H4 (cell line): ENCODE results near the gene GRID1. TPM values are rescaled to one million over a fixed set of nuclear protein-coding genes. Genes with fewer than 3 reads are reported as not detected.

Source experiments
- DNase-seq: peaks from one replicate; pipeline ENCODE4 v3.0.0-alpha.2; 2015; ENCODE audit warnings: low spot score
- total RNA-seq: library from RNA; depleted of rRNA; stranded (reverse); fragments of >200 nt; shearing (Covaris generic); gene quantifications from 2 replicates; pipeline ENCODE4 v1.2.3, GENCODE V29; 2014

GRID1 gene
- total RNA-seq, 1 experiment from 2014 or later: 2.4 TPM

DNA sequence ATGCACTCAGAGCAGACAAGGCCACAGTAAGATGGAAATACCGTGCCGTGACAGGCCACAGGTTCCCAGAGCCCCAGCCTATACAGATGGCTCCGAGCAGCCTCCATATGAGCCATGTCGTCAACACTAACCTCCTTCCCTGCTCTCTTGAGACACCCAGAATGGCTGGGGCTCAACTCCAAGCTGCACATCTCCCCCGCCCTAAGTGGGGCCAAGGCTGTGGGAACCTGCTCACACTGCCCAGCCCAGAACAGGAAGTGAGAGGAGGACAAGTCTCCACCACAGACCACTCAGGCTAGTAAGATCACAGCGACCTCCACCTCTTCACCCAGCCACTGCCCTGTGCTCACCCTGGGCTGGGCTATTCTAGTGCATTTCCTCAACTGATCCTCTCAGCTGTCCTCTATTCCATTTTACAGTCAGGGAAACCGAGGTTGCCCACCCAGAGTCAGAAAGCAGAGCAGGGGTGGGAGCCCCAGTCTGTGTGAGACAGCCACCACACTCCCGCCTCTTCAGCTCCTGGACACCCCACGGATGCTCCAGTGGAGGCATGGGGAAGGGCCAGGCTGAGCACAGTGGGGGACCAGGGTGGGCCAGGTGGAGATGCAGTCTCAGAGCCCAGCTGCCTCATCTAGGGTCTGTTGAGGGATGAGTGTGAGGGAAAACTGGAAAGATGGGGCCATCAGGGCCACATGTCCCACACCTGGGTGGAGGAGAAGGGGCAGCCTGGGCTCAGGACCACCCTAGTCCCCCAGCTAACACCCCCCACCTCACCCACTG lies 11.6 kb downstream of the GRID1 start:
- DNase-seq: no peak

DNA sequence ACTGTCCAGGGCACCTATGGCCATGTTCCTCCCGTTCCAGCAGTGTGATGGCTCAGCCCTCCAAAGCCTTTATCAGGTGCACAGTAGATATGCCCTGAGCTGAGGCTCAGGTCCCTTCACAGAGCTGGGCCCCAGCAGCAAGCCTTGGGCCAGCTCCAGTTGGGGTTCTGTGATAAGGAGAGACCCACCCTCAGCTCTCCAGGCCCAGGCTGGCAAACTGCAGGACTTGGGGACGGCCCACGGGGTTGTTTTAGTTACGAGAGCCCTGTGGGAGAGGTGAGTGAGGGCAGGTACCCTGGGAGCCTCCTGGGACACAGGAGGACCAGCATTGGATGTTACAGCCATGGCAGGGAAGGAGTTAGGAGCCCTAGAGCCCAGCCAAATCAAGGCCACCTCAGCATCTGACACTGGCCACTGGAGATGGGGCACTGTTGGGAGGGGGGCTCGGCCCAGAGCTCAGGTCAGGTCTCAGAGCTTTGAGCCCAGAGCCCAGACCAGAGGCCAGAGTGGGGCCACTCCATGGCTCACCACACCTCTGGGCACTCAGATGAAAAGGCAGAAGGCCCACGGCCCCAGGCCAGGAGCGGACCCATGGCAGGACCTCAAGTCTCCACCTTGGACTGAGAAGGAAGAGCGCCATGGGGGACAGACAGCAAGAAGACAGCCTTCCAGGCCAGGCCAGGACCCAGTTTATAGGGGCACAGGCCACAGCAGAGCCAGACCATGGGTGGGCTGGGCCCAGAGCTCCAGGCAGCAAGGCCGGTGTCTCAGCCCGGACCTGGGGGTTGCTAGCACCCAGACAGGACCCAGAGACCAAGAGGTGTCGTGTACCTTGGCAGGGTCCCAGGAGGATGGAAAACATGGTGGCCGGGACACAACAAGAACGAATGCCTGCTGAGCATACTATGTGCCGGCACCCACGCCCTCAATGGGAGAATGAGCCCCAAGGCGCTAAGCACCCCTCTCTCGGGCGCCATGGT lies 12.8 kb downstream of the GRID1 start:
- no peak for DNase-seq

DNA sequence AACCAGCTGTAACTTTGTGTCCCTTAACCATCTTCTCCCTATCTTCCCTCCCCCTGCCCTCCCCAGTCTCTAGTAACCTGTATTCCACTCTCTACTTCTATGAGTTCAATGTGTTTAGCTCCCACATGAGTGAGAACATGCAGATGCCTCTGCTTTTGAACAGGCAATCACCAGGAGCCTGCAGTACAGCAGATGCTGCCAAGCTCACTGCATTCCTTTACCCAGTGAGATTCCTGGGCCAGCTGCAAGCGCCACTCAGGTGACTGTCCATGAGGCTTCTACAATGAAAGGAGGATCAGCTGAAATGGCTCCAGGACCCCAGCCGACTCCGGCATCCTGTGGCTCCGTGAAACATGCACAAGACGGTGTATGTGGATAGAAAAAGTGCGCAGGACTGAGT lies 15.7 kb downstream of the GRID1 start:
- DNase-seq: no peak

DNA sequence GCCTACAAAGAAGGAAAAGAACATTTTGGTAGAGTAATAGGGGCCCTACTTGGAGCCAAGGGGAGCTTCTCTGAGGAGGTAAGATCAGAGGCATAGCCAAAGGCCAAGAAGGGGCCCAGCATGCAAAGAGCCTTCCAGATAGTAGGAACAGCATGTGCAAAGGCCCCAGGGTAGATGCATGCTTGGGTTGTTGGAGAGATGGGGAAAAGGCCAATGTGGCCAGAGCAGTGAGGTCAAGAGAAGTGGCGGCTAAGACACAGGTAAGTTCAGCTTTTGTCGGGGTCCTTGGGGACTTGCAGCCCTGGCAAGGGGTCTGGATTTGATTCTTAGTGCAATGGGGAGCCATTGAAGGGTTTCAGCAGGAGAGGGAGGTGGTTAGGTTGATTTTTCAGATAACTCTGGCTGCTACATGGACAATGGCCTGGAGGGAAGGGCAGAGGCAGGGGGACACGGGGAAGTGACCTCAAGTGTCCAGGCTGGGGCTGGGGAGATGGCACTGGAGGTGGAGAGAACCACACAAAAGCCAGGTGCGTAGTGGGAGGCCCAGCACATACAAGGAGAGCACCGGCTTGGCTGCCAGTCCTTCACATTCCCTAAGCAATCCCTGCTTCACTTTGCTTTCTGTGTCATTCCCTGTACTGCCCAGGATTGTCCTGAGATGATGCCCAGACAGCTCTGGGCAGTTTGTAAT lies 16.5 kb downstream of the GRID1 start:
- no peak for DNase-seq

DNA sequence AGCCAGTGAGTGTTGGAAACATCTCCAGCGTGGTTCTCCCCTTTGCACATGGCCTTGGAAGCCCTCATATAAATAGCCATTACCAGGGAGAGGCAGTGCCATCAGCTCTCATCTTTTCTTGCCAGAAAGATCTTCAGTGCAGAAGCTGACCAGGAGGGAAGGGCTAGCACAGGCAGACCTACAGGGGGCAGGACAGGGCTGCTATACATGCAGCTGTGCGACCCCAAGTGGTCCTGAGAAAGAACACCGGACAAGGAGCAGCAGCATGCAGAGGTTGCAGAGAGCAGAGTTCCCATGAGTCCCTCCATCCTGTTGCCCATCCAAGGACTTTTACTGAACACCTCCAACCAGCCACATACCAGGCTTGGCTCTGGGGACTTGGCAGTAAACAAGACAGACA lies 17.1 kb downstream of the GRID1 start:
- DNase-seq: peak; percentile 50

DNA sequence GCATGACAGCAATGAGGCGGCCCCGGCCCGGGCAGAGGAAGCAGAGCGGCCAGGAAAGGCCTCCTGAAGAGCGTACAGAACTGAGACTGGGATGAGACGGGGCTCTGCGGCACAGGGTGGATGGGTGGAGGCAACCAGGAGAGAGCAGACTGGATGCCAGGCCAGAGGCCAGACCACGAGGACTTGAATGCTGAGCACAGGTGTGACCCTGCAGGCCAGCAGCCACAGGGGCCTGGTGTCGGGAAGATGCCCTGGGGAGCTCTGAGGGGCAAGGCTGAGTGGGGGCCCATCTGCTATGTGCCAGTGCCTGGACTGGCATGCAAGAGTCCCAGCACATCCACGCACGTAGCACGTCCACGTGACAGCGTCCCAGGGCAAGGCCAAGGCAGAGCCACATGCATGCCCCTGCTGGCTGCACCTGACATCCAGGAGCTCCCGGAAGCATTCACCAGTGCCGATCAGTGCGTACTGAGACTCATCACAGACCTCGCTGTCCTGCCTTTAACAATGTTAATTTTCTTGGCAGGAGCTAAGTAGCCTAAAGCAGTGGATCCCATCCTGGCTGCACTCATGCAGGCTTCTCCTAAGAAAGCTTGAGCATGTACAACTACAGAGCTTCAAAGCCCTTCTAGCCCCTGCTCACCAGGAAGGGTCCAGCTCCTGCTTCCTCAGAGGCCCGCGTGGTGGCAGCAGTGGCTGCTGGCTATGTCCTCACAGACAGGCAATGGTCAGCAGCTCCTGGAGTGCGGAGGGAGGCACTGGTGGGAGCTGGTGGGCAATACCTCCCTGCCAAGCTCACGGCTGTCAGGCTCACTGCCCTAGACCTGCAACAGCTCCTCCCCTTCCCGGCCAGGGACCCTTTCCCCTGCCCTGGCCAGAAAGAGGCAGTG lies 18.0 kb downstream of the GRID1 start:
- DNase-seq: no peak

DNA sequence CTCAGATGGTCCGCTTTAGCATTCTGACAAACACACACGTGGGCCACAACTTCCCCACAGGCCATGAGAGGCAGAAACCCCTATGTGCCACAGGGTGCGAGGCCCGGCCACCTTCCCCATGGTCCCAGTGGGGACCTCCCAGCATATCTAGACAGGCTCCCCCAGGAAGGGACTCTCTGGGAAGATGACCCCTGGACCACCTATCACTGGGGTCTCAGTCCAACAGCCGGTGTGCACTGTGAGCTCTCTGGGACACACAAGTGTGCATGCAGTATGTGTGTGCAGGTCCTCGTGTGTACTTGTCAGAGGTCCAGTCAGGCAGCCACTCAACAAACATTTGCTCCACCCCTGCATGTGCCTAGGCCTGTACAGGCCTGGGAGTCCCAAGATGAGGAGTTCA lies 18.7 kb downstream of the GRID1 start:
- no peak for DNase-seq

DNA sequence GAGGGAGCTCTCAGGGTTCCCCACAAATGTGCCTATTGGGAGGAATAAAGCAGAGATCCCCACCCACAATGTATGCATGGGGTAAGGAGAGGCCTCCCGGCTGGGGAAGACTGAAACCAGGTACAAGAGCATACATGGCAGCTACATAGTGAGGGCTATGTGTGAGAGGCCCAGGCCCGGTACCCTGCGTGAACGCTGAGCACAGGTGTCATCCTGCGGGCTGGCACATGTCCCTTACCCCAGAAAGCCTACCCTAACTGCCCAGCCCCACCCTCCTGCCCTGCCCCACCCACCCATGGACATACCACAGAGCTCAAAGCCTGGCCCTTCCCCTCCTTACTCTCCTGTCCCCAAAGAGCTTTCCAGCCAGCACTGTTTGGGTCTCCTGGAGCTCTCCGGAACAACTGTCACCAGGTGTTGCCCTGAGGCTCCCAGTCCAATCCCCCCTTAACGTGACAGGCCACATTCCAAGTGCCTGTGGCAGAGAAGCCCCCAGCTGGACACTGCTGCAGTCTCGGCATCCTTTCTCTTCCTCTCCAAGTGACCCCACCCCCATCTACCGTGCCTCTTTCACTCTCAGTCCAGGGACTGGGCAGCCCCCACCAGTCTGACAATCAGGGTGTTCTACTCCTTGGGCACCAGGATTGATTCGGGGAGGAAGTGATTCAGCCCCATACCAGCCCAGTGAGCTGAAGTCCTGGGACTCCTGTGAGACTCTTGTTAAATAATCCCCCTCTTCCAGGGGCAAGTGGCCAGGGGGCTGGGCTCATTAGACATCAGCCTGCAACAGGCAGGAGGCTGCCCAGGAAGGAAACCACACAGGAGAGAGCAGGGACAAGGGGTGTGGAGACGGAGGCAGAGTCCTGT lies 19.6 kb downstream of the GRID1 start:
- DNase-seq: no peak

DNA sequence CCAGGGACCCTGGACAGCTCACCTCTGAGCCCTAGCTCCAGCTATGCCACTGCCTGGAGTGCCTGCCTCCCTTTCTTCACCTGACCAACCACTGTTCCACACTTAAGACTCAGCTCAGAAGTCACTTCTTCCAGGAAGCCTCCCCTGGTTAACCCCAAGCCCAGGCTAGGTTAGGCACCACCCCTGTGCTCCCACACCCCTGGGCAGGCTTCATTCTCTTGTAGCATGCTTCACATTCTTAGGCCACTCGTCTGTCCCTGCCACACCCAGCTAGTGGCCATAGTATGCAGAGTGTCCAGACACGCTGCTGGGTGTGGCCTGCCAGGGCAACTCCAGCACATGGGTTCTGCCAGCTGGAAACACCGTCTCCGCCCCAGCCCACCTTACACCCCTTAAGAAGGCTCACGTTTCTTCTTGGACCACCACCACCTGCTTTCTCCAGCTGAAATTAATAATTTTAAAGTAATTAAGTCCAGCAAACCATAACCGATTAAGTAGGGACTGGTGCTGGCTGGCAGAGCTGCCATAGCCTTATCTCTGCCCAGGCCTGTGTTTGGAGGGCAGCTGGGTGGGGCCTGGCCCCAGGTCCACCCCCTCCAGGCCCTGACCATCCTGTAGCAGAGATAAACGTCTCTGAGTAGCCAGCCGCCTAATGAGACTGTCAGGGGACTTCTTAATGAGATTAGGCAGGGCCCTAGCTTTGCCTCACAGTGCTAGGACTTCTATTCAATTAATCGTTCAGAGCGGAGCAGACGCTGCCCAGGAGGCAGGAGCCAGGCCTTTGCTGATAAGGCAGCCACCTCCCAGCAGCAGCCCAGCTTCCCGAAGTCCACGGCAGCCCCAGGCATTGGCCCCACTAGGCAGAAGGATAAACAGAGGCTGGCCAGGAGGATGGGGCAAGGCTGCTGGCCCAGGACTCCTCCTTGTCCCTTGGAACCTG lies 20.5 kb downstream of the GRID1 start:
- DNase-seq: no peak

DNA sequence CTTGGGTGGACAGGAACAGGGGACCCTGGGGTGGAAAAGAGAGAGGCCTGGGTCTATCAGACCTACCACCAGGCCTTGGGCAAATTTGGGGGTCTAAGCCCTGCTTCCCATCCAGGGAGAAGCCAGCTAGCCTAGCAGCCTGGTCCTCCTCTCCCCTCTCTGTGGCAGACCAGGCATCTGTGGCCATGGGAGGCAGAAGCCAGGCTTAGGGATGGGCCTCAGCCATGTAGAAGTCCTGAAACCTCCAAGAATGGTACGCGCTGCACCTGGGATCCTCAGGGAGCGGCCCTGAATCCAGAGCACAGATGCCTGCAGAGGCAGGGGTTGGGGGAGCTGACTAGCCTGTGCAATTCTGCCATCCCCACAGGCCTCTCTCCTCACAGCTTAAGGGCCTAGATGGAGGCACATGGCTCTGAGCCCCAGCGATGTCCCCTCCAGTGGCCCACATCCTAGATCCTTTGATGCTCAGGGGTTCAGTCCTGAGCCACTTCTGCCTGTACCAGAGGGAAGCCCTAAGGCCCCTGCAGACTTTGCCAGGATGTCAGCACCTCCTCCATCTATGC lies 21.2 kb downstream of the GRID1 start:
- no peak for DNase-seq

DNA sequence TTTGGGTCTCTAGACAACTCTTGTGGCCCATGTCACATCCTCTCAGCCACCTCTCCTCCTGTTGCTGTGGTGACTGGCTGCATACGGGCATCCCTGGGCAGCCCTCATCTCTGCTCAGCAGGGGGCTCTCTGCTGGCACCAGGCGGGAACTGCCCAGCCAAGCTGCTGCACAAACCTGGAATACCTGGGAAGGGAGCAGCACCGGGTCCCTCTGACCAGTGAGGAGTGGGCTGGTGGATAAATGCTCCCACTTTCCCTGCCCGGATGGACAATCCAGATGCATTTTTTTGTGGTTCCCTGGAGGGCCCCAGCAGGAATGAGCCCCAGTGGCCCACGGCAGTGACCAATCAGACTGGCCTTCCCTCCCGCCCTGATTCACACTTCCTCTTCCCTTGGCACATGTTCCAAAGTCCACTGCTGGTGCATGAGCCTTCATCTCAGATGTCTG lies 21.9 kb downstream of the GRID1 start:
- no peak for DNase-seq

DNA sequence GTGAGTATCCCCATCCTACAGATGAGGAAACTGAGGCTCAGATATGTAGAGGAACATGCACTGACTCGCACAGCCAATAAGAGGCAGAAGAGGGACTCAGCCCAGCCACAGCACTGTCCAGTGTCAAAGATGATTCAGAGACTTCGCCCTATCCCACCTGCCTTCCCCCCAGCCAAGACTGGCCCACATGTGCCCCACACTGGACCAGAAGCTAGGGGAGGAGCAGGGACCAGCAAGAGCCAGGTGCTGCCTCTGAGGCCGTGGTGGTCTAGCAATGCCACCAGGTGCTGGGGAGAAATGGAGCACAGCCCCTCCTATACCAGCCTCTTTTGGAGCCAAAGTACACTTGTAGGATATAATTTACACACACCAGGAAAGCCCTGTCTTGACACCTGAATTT lies 22.3 kb downstream of the GRID1 start:
- DNase-seq: no peak

DNA sequence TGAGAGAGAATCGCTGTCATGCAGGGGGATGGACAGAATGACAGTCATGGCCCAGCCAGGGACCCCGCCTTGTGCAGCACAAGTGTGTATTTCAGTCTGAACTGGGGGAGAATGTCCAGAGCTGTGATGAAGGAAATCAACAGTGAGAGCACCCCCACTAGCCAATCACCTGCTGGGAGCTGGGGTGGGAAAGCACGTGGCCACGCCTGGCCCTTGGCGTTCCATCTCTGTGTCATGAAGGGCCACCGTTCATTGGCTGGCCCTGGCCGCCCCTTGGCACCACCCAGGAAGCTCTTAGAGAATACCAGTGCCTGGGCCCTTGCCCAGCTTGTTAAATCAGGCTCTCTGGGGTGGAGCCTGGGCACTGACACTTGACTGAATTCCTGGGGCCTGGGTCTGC lies 22.8 kb downstream of the GRID1 start:
- DNase-seq: no peak

DNA sequence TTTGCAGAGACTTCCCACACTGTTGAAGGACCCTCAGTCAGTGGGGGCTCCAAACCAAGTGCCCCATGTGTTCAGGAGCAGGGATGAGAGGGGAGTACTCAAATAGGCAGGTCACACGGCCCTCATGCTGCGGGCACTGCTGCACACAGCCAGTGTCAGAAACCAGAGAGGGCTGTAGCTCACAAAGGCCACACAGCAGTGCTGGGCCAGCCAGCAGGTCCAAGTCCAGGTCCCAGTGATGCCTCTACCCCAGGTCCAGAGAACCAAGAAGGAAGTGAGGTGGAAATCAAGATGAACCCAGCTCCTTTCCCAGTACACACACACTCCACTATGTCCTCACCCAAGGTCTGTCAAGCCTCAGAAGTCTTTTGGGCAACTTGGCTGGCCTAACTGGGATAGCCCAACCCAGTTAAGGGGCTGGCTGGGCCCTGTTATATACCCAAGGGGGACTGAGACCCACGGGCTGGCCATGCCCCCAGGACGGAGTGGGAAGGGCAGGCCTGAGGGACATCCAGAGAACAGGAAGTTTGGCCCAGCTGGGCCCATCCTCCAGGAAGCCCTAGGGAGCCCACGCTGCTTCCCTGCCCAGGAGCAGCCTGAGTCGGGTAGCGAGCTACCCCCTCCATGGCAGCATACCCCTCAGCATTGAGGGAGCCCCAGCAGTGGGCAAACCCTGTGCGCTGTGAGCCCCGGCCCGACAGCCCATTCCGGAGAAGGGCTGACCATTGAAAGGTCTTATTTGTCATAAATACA lies 24.3 kb downstream of the GRID1 start:
- DNase-seq: no peak

DNA sequence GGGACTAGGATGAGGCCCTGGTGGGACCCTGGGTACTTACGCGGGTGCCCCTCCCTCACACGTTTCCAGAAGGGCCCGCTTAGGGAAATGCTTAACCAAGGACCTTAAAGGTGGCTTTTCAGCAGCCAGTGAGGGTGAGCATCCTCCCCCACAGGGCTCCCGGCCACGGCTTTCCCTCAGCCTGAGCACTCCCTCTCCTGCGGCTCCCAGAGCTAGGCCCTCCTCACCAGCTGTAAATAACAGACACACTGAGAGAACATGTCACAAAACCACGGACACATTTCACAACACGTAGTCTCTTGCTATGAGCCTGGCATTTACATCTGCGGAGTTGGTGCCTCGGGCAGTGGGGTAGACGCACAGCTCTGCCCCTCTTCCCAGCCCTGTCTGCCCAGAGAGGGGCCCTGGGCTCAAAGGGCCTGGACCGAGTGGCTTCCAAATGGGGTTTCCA lies 25.2 kb downstream of the GRID1 start:
- DNase-seq: no peak

DNA sequence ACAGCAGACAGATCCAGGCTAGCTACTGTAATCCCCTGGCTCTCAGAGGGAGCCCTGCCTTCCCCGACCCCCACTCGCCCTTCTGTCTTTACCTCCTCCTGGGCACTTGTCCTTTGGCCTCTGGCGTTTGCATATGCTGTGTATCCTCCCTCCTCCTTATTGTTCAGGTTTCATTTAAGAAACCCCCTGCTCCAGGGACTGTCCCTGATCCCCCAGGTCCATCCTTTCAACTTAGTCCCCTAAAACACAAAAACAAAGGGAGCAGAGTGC lies 25.7 kb downstream of the GRID1 start:
- DNase-seq: no peak

DNA sequence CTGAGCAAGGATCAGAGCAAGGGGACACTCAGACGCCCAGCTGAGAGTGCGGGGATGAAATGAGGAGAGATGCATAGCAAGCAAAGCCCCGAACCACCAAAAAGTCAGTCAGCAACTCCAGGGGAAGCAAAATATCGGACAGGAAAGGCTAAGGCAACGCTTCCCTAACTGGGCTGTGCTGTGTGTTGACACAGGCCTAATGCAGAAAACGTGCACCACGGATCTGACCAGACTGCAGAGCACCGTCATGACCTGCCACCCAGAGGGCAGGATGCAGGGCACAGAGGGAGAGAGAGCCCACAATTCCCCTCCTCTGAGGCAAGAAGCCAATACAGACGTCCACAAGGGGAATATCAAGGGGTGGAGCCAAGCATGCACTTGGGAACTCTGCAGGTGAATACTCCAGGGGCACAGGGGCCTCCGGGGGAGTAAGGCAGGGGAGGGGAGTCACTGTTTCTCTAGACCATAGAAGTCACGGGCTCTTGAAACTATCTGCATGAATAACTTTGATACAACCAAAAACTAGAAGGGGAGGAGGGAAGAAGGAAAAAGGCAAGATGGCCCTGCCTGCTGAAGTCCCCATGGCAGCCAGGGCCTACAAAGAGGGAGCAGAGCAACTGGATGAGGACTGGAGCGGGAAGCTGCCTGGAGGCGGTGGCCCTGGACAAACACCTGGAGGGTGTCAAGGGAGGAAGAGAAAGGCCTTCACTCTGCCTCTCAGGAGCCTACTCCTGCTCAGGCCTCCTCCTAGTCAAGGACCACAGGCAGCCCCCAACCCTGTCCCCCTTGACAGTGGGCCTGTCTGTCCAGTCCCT lies 26.2 kb downstream of the GRID1 start:
- DNase-seq: no peak
